Measurements from ENCODE around the gene TPRG1L. TPM values are rescaled to one million over a fixed set of nuclear protein-coding genes. Genes with fewer than 3 reads are reported as not detected.

The TPRG1L gene
- total and polyA plus RNA-seq, 10 of the 15 experiments (the other 5 are each of a cell fraction or from before 2014, with no cell fraction given): 1.5 to 16.5 (median 8.0) TPM

- no peak for TF ChIP-seq EP300 (IDR thresholded peaks at IDR 0.05; ENCODE audit: borderline replicate concordance in 1 of 2, control insufficient read depth in 1 of 2, low read depth in 2 of 2, low read length in 2 of 2)
- TF ChIP-seq RFX5 (IDR thresholded peaks at IDR 0.05; ENCODE audit: low read depth, low read length): no peak
- no peak for TF ChIP-seq NR2C1 (IDR thresholded peaks at IDR 0.05)
- peak; percentile 15; the same call in 1 of the 2 replicates for TF ChIP-seq EED (IDR thresholded peaks at IDR 0.05; ENCODE audit: low read depth)
Measured at GRCh38 chr1:3663999-3664699, 39.3 kb downstream of the TPRG1L start (continued).

DNA sequence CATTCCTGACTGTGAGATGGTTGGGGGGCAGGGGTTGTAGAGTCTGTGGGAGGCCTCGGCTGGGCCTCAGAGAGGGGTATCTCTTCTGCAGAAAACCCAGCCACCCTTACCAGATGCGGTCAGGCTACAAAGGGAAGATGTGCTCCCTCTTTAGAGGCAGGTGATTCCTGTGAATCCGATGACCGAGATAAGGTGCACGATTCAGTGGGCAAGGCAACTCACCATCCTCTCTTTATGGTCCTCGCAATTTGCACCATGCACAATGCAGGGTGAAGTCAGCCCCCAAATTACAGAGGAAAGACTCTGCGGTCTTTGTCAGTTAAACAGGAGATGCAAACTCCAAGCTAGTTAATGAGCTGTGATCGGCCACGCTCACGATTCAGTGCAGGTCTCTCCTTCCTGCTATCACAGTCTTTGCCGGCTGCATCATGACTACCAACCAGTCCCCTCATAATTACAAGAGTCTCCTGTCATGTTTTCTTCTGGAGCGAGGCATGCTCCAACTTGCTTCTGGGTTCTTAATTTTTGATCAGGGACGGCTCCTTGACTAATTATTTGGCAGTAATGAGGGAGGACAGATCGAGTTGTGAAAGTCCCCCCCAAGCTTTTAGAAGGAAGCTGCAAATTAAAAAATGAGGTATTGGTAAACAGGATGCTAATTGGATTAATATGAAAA lies 40.0 kb downstream of the TPRG1L start:
- peak overlapping the region; percentile 98 for H3K27ac ChIP-seq (ENCODE audit: control insufficient read depth, insufficient read depth)
- RAD21 ChIA-PET (ENCODE audit: unreplicated experiment): interaction anchor here (1.0 to 5.7 kb wide), 5 partner anchors 9 to 55 kb away, joined by 3 to 117 read pairs (median 8); no protein-coding TSS in a partner anchor
- ATAC-seq (peak; percentile 8), DNase-seq (ENCODE audit: low read depth, low spot score) (no peak), FAIRE-seq (peak; percentile 71)
- H3K36me3 ChIP-seq (ENCODE audit: control insufficient read depth in 2 of 2, insufficient read depth in 2 of 2, low read length in 1 of 2): peaks cover 0 to 7% of the 10 kb centered on the region in 2 experiments; a peak in 2 of 4 replicates
- POLR2A ChIA-PET: interaction anchor here (3.2 to 5.9 kb wide), 3 partner anchors 9 to 12 kb away, joined by 15 to 184 read pairs (median 71); partner anchors contain the start of genes TP73 and WRAP73
- WGBS (ENCODE audit: insufficient coverage, insufficient replicate concordance, low lambda C conversion rate, missing lambda C conversion rate): 1% methylated on average over 14 of the region's 14 CpGs
- BruUV-seq (replicated peaks): TSS peak; percentile 97
- H3K9me3 ChIP-seq (replicated peaks; ENCODE audit: control insufficient read depth, insufficient read depth, low read length): no peaks in the 10 kb centered on the region
- in situ Hi-C loops (cut with MboI): no loop called here
- H3K27me3 ChIP-seq (replicated peaks in 1 of 2; ENCODE audit: control insufficient read depth in 2 of 2, insufficient read depth in 2 of 2, low read length in 1 of 2): no peaks in the 10 kb centered on the region
- H3K4me2 ChIP-seq (ENCODE audit: control insufficient read depth, insufficient read depth): peak overlapping the region; percentile 99
- SMC1A ChIA-PET (ENCODE audit: uncharacterized antibody, unreplicated experiment): interaction anchor here (1.2 to 6.0 kb wide), 4 partner anchors 9 to 16 kb away, joined by 3 to 117 read pairs (median 32); partner anchors contain the start of gene TP73
- H3K79me2 ChIP-seq (ENCODE audit: control insufficient read depth, insufficient read depth, low read length): peaks cover 85% of the 10 kb centered on the region
- intact Hi-C loops (cut with micrococcal nuclease; ENCODE audit: unreplicated experiment): loop anchor here (5.0 kb wide), 1 partner anchor 57 kb away; no protein-coding TSS in a partner anchor
- CTCF ChIA-PET: interaction anchor here (0.7 to 6.7 kb wide), 5 partner anchors 8 to 60 kb away, joined by 3 to 91 read pairs (median 10); partner anchors contain the start of gene TP73
- H4K20me1 ChIP-seq (ENCODE audit: control insufficient read depth, insufficient read depth): no peaks in the 10 kb centered on the region
- H3K4me3 ChIP-seq: peak overlapping the region; percentile 60
- peaks cover 63% of the 10 kb centered on the region for H3K4me1 ChIP-seq (ENCODE audit: control insufficient read depth, insufficient read depth, low read length)
- peak overlapping the region; percentile 84 for H3K9ac ChIP-seq (ENCODE audit: control insufficient read depth, insufficient read depth, low read length)
- peak overlapping the region; percentile 2; the same call in 1 of the 2 replicates for H2AFZ ChIP-seq (ENCODE audit: control insufficient read depth, low read depth, low read length)
- no peak for TF ChIP-seq EED (IDR thresholded peaks at IDR 0.05; ENCODE audit: low read depth)
- TF ChIP-seq ELK1 (IDR thresholded peaks at IDR 0.05; ENCODE audit: low read depth, low read length): no peak
- TF ChIP-seq PAX5 (IDR thresholded peaks at IDR 0.05; ENCODE audit: borderline replicate concordance, low read depth, low read length): 0 out of 2 replicates have a peak, but pooled peaks have one; percentile 12
- 0 out of 2 replicates have a peak, but pooled peaks have one; percentile 7 for TF ChIP-seq HDGF (IDR thresholded peaks at IDR 0.05)
- 0 out of 2 replicates have a peak, but pooled peaks have one; percentile 28 for TF ChIP-seq DPF2 (IDR thresholded peaks at IDR 0.05)
- no peak; a peak in 1 of 4 replicates for TF ChIP-seq IKZF2 (IDR thresholded peaks at IDR 0.05)
- TF ChIP-seq ETV6 (conservative IDR thresholded peaks at IDR 0.05 in 1 of 2, IDR thresholded peaks at IDR 0.05 in 1 of 2; ENCODE audit: borderline replicate concordance in 1 of 2, low read depth in 1 of 2): no peak
- TF ChIP-seq ZNF24 (IDR thresholded peaks at IDR 0.05): no peak
- TF ChIP-seq RUNX3 (IDR thresholded peaks at IDR 0.05; ENCODE audit: low read length): peak; percentile 83
- TF ChIP-seq ZBED1 (IDR thresholded peaks at IDR 0.05; ENCODE audit: borderline replicate concordance): 0 out of 2 replicates have a peak, but pooled peaks have one; percentile 30
- 0 out of 2 replicates have a peak, but pooled peaks have one; percentile 8 for TF ChIP-seq FOXM1 (IDR thresholded peaks at IDR 0.05; ENCODE audit: low read depth, low read length)
- TF ChIP-seq POLR2A (IDR thresholded peaks at IDR 0.05; ENCODE audit: low read depth, low read length): peak; percentile 41; the same call in 1 of the 2 replicates
- TF ChIP-seq RB1 (IDR thresholded peaks at IDR 0.05; ENCODE audit: borderline replicate concordance): 0 out of 2 replicates have a peak, but pooled peaks have one; percentile 47
- TF ChIP-seq NBN (IDR thresholded peaks at IDR 0.05): 0 out of 2 replicates have a peak, but pooled peaks have one; percentile 24
- TF ChIP-seq BHLHE40 (IDR thresholded peaks at IDR 0.05; ENCODE audit: borderline replicate concordance in 1 of 2, low read depth in 2 of 2, low read length in 1 of 2): 0 out of 4 replicates have a peak, but pooled peaks of 1 of the 2 experiments have one; percentile 43
- TF ChIP-seq ASH2L (IDR thresholded peaks at IDR 0.05; ENCODE audit: borderline replicate concordance, low read depth): no peak
- 0 out of 2 replicates have a peak, but pooled peaks have one; percentile 15 for TF ChIP-seq TAF1 (IDR thresholded peaks at IDR 0.05; ENCODE audit: borderline replicate concordance, low read depth, low read length)
- TF ChIP-seq LARP7 (IDR thresholded peaks at IDR 0.05): 0 out of 2 replicates have a peak, but pooled peaks have one; percentile 22

Data from GM12878 (cell line).